ENCODE data around the gene NT5DC3.

Gene NT5DC3

DNA sequence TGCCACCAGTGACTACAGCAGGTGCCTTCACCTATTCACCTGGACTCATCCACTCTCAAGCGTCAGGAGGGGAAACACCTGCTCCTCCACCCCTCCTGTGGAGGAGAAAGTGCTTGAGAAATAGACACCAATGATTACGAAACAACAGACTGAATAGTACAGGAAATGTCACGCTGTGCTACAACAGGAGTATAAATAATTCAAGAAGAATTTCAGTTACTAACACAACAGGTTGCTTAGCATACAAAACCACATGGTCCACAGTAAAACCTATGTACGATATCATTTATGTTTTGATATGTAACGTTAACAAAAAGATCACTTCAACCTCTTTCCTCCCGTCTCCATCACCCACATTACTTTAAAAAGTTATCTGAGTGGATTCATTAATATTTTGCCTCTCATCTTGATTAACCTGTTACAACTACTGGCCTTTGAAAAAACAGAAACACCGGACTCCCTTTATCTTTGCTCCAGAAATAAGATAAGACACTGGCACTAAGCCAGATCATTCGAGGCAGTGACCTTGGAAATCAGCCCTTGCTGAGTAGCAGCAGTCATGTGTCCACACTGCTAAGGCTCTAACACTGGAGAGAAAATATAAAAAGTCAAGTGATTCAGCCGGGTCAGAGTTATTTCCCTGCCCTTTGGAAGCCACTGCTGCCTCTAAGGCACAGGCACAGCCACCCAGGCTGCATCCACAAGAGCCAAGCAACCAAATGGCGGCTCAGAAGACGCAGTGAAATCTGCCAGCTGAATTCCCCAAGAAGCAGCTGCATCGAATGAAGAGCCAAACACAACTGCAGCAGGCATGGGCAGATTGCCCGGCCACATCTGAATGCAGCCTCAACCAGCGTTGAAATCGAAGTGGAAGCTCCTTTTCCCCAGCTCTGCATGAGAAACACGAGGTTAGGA, 40.9 kb downstream of the NT5DC3 start:
- peaks cover 3% of the 10 kb centered on the region for H3K4me1 ChIP-seq (ENCODE audit: control insufficient read depth, insufficient read depth, low read length)
- no peak overlapping the region for H3K4me3 ChIP-seq (ENCODE audit: low read length)

DNA sequence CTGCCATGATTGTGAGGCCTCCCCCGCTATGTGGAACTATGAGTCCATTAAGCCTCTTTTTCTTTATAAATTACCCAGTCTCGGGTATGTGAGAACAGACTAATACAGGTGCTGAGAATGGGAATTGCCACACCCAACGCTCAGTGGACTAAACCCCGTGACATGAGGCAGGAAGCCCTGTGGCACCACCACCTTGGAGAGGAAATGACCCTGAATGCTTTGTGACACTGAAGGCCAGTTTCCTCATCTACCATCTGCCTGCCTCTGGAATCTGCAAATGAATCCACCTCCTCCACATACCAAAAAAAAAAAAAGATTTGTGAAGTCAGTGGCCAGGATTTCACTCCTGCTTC, 41.6 kb downstream of the NT5DC3 start:
- Histone ChIP-seq H3K27me3 (ENCODE audit: control insufficient read depth, insufficient read depth, low read length) (no peaks in the 10 kb centered on the region), H3K36me3 (ENCODE audit: control insufficient read depth, insufficient read depth, low read length) (peaks cover 2% of the 10 kb centered on the region; the same call in 1 of the 2 replicates), H3K4me1 (ENCODE audit: control insufficient read depth, insufficient read depth, low read length) (peaks cover 3% of the 10 kb centered on the region), H3K9me3 (ENCODE audit: control insufficient read depth, insufficient read depth, low read length) (no peaks in the 10 kb centered on the region), H3K4me3 (ENCODE audit: low read length) (no peak overlapping the region), H3K27ac (ENCODE audit: low read length) (no peak overlapping the region)
- no CpG with 5 or more reads among the region's 4 CpGs for WGBS (ENCODE audit: insufficient coverage, insufficient read length)
- no peak for DNase-seq (ENCODE audit: low read depth, low spot score)

More for the DNA sequence above, 40.9 kb downstream of the NT5DC3 start:
- H3K27me3 ChIP-seq (ENCODE audit: control insufficient read depth, insufficient read depth, low read length): no peaks in the 10 kb centered on the region
- H3K27ac ChIP-seq (ENCODE audit: low read length): no peak overlapping the region
- 94% methylated on average over 3 of the region's 16 CpGs for WGBS (ENCODE audit: insufficient coverage, insufficient read length)
- no peaks in the 10 kb centered on the region for H3K9me3 ChIP-seq (ENCODE audit: control insufficient read depth, insufficient read depth, low read length)
- H3K36me3 ChIP-seq (ENCODE audit: control insufficient read depth, insufficient read depth, low read length): peaks cover 2% of the 10 kb centered on the region; the same call in 1 of the 2 replicates
- no peak for DNase-seq (ENCODE audit: low read depth, low spot score)

DNA sequence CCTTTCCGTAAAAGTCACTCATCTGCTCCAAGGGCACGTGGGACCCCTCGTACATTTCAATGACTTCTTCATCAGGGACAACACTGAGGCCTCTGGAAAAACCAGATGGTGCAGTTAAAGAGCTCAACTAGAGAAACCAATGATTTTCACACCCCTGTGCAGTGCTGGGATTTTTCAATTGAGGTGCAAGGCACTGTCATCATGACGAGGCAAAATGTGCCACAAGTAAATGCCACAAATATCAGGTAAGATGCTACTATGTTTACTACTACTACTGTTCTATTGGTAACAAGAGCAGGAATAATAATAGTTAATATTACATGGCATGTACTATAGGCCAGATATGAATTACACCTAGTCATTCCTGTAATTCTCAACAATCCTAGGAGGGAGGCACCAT, 42.4 kb downstream of the NT5DC3 start:
- no peak for DNase-seq (ENCODE audit: low read depth, low spot score)
- no peak overlapping the region for H3K4me3 ChIP-seq (ENCODE audit: low read length)
- H3K36me3 ChIP-seq (ENCODE audit: control insufficient read depth, insufficient read depth, low read length): peaks cover 4% of the 10 kb centered on the region; the same call in 1 of the 2 replicates
- H3K27ac ChIP-seq (ENCODE audit: low read length): no peak overlapping the region
- H3K9me3 ChIP-seq (ENCODE audit: control insufficient read depth, insufficient read depth, low read length): no peaks in the 10 kb centered on the region
- H3K27me3 ChIP-seq (ENCODE audit: control insufficient read depth, insufficient read depth, low read length): no peaks in the 10 kb centered on the region
- H3K4me1 ChIP-seq (ENCODE audit: control insufficient read depth, insufficient read depth, low read length): peaks cover 3% of the 10 kb centered on the region
- no CpG with 5 or more reads among the region's 4 CpGs for WGBS (ENCODE audit: insufficient coverage, insufficient read length)

DNA sequence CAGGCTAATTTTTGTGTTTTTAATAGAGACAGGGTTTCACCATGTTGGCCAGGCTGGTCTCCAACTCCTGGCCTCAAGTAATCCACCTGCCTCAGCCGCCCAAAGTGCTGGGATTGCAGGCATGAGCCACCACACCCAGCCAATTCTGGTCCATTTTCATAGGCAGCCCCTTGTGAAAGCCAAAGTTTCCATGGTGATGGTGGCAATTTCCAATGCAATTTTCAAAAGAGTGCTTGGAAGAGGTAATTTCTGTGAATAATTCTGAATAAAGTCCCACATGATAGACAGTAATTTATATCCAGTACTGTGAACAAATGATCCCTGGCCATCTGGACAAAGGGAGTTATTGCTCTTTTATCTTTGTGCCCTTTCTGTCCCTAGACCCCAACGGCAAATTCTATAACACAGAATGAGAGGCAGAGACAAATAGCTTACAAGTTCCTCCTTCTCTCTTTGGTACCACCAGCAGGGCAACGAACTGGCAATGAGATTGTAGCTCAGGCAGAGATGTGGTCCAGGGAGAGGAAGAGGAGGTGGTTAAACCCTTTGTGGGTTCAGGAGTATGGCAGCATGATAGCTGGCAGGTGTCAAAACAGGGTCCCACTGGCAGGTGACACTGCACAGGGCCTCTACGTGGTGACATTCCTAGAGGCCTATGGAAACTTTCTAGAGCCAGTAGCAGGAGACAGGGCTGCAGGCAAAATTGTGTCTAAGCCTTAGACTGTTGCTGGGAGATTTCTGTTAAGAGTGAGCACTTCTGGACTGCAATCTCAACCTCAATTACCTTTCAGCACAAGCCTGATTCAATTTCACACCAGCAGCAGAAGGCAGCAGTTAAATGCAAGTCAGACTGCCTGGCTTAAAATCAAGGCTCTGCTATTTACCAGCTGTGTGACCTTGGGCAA, 46.5 kb downstream of the NT5DC3 start:
- DNase-seq (ENCODE audit: low read depth, low spot score): no peak
- H3K27me3 ChIP-seq (ENCODE audit: control insufficient read depth, insufficient read depth, low read length): no peaks in the 10 kb centered on the region
- H3K4me1 ChIP-seq (ENCODE audit: control insufficient read depth, insufficient read depth, low read length): no peaks in the 10 kb centered on the region; the same call in 1 of the 2 replicates
- no peak overlapping the region for H3K27ac ChIP-seq (ENCODE audit: low read length)
- H3K9me3 ChIP-seq (ENCODE audit: control insufficient read depth, insufficient read depth, low read length): no peaks in the 10 kb centered on the region
- no CpG with 5 or more reads among the region's 4 CpGs for WGBS (ENCODE audit: insufficient coverage, insufficient read length)
- no peak overlapping the region for H3K4me3 ChIP-seq (ENCODE audit: low read length)
- H3K36me3 ChIP-seq (ENCODE audit: control insufficient read depth, insufficient read depth, low read length): peaks cover 12% of the 10 kb centered on the region; the same call in 1 of the 2 replicates

DNA sequence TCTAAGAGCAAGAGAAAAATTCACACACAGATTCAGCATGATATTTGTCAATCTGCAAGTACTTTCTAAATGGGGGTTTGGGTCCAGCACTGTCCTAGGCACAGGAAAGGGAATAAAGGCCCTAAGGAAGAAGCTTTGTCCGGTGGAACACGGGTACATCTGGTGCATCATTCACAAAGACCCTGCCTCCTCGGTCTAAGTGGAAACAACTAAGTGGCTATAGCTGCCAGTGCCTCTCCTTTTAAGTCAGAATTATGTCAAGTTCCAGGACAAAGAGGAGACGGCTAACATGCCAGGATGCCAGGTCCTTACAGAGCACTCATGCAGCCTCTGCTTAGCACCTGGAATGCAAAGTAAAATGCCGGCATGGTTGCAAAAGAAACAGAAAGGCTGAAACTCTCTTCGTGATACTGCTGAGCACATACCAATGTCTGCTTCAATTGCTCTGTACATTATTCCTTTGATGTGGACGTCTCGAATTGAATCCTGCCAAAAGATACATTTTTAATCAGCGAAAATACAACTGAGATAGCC, 47.5 kb downstream of the NT5DC3 start:
- Histone ChIP-seq H3K4me3 (ENCODE audit: low read length) (no peak overlapping the region), H3K9me3 (ENCODE audit: control insufficient read depth, insufficient read depth, low read length) (no peaks in the 10 kb centered on the region), H3K36me3 (ENCODE audit: control insufficient read depth, insufficient read depth, low read length) (peaks cover 12% of the 10 kb centered on the region; the same call in 1 of the 2 replicates), H3K27ac (ENCODE audit: low read length) (no peak overlapping the region), H3K27me3 (ENCODE audit: control insufficient read depth, insufficient read depth, low read length) (no peaks in the 10 kb centered on the region), H3K4me1 (ENCODE audit: control insufficient read depth, insufficient read depth, low read length) (no peaks in the 10 kb centered on the region; the same call in 1 of the 2 replicates)
- WGBS (ENCODE audit: insufficient coverage, insufficient read length): no CpG with 5 or more reads among the region's 9 CpGs
- DNase-seq (ENCODE audit: low read depth, low spot score): no peak

DNA sequence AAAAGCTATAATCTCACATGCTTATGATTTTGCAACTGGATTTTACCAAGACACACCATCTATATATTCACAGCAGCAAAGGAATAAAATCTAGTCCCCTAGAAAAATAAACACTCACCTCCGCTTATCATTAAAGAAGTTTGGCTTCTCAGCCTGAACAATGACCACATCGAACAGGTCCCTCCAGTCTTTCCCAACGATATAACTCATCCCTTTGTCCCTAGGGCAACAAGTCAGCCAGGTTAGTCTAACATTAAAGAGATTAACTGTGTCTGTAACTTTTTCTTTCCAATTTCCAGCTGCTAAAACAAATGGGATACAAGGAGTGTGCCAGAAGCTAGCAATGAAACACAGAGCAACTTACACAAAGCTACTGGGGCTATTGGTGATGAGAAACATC, 48.0 kb downstream of the NT5DC3 start:
- Histone ChIP-seq H3K36me3 (ENCODE audit: control insufficient read depth, insufficient read depth, low read length) (peaks cover 12% of the 10 kb centered on the region; the same call in 1 of the 2 replicates), H3K27ac (ENCODE audit: low read length) (no peak overlapping the region), H3K9me3 (ENCODE audit: control insufficient read depth, insufficient read depth, low read length) (no peaks in the 10 kb centered on the region), H3K4me3 (ENCODE audit: low read length) (no peak overlapping the region), H3K27me3 (ENCODE audit: control insufficient read depth, insufficient read depth, low read length) (no peaks in the 10 kb centered on the region), H3K4me1 (ENCODE audit: control insufficient read depth, insufficient read depth, low read length) (no peaks in the 10 kb centered on the region; the same call in 1 of the 2 replicates)
- no CpG with 5 or more reads among the region's 3 CpGs for WGBS (ENCODE audit: insufficient coverage, insufficient read length)
- DNase-seq (ENCODE audit: low read depth, low spot score): no peak

DNA sequence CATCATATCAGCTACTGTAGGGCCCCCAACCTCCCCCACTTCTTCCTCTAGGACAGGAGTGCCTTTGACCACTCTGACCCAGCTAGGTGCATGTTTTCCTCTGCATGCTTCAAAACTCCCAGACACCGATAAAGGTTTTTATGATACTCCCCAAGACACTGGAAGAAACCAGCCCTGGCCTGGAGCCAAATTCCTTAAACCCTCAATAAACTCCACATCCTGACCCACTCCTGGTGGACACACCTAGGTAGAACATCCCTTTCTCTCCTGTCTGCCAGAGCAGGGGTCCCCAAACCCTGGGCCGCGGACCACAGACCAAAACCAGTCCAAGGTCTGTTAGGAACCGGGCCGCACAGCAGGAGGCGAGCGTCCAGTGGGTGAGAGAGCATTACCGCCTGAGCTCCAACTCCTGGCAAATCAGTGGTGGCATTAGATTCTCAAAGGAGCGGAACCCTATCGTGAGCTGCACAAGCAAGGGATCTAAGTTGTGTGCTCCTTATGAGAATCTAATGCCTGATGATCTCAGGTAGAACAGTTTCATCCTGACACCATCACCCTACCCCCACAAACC, 49.6 kb downstream of the NT5DC3 start:
- Histone ChIP-seq H3K9me3 (ENCODE audit: control insufficient read depth, insufficient read depth, low read length) (no peaks in the 10 kb centered on the region), H3K36me3 (ENCODE audit: control insufficient read depth, insufficient read depth, low read length) (peaks cover 12% of the 10 kb centered on the region; the same call in 1 of the 2 replicates), H3K27me3 (ENCODE audit: control insufficient read depth, insufficient read depth, low read length) (no peaks in the 10 kb centered on the region), H3K27ac (ENCODE audit: low read length) (no peak overlapping the region), H3K4me3 (ENCODE audit: low read length) (no peak overlapping the region), H3K4me1 (ENCODE audit: control insufficient read depth, insufficient read depth, low read length) (no peaks in the 10 kb centered on the region; the same call in 1 of the 2 replicates)
- WGBS (ENCODE audit: insufficient coverage, insufficient read length): no CpG with 5 or more reads among the region's 10 CpGs
- DNase-seq (ENCODE audit: low read depth, low spot score): no peak

DNA sequence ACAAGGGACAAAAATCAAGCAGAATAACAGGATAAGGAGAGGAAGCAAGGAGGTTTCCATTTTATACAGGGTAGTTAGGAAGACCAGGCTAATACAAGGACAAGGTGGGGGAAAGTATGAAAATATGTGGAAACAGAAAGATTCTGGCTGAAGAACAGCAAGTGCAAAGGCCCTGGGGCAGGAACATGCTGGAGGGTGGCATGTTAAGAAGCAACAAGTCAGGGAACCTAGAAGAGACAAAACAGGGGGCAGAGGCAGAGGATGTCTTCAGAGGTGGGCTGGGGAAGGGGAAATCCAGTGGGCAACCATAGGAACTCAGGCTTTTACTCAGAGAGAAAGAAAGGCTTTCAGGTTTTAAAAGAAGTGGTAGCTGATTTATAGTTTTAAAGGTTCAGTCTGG, 54.8 kb downstream of the NT5DC3 start:
- no peak overlapping the region for H3K4me3 ChIP-seq (ENCODE audit: low read length)
- H3K4me1 ChIP-seq (ENCODE audit: control insufficient read depth, insufficient read depth, low read length): no peaks in the 10 kb centered on the region
- no peaks in the 10 kb centered on the region for H3K27me3 ChIP-seq (ENCODE audit: control insufficient read depth, insufficient read depth, low read length)
- no peak for DNase-seq (ENCODE audit: low read depth, low spot score)
- no peaks in the 10 kb centered on the region for H3K9me3 ChIP-seq (ENCODE audit: control insufficient read depth, insufficient read depth, low read length)
- H3K36me3 ChIP-seq (ENCODE audit: control insufficient read depth, insufficient read depth, low read length): peaks cover 9% of the 10 kb centered on the region; the same call in 1 of the 2 replicates
- H3K27ac ChIP-seq (ENCODE audit: low read length): no peak overlapping the region

DNA sequence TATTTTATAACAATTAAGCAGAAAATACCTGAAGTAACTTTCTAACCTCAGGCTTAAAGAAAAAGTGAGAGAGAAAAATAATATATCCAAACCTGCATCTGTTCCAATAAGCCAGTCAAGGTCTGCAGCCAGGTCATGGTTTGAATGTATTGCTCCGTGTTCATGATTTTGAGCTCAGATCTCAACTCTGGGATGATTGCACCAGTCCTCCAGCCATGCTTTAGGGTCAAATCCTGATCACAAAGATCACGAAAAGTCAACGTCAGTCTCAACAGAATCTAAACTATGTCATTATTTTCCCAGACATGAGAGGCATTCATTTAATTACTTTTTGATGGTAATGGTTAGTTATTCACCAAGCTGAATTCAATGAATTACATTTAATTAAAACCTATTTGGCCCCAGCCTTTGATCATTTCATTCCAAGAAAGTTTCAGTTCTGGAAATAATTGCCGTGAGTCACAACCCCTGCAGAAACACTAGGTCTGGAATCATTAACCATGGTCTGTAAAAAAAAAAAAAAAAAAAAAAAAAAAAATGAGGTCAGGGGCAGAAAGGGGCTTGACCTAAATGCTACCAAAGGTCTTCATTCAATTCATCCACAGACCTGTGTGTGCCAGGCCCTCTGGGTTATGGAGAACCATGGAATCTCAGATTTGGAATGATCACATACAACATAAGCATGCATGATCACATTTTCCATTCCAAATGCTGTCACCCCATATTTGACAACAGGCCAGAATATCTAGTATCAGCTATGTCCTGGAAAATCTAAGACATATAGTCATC, 55.6 kb downstream of the NT5DC3 start:
- Histone ChIP-seq H3K4me3 (ENCODE audit: low read length) (no peak overlapping the region), H3K27me3 (ENCODE audit: control insufficient read depth, insufficient read depth, low read length) (no peaks in the 10 kb centered on the region), H3K9me3 (ENCODE audit: control insufficient read depth, insufficient read depth, low read length) (no peaks in the 10 kb centered on the region), H3K27ac (ENCODE audit: low read length) (no peak overlapping the region), H3K4me1 (ENCODE audit: control insufficient read depth, insufficient read depth, low read length) (no peaks in the 10 kb centered on the region), H3K36me3 (ENCODE audit: control insufficient read depth, insufficient read depth, low read length) (peaks cover 9% of the 10 kb centered on the region; the same call in 1 of the 2 replicates)
- DNase-seq (ENCODE audit: low read depth, low spot score): no peak
- whole genome bisulfite sequencing (ENCODE audit: insufficient coverage, insufficient read length): no CpG with 5 or more reads among the region's 4 CpGs

Measured in iPS DF 6.9 (cell line).